HG03097 (cell line): ENCODE data around the gene KAT2B.
"Not testable (repeated sequence)": the region's sequence is repeated elsewhere in the genome, so short reads cannot be mapped to it uniquely, and the experiment has no call there.

Experiments
- ATAC-seq: cut with Tn5 transposase; IDR thresholded peaks from one replicate; pipeline ENCODE4 v1.9.1; 2021; ENCODE audit not compliant: unreplicated experiment, low FRiP score

Gene KAT2B

DNA sequence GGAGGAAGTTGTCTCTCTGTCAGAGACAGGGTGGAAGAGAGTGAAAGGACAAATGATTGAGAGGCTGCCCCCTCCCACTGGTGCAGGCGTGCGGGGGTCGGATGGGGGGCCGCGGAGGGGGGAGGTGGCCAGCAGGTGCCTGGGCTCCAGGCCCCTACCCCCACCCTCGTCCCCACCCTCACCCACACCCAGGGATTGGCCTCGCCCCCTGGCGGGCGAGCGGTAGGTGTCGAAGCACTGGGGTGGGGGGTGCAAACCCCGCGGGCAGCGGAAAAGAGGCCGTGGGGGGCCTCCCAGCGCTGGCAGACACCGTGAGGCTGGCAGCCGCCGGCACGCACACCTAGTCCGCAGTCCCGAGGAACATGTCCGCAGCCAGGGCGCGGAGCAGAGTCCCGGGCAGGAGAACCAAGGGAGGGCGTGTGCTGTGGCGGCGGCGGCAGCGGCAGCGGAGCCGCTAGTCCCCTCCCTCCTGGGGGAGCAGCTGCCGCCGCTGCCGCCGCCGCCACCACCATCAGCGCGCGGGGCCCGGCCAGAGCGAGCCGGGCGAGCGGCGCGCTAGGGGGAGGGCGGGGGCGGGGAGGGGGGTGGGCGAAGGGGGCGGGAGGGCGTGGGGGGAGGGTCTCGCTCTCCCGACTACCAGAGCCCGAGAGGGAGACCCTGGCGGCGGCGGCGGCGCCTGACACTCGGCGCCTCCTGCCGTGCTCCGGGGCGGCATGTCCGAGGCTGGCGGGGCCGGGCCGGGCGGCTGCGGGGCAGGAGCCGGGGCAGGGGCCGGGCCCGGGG is at the start of gene KAT2B:
Gene KAT2B (plus strand): TSS at position 682 of the 783 bp plus-strand sequence. CDS start 32 bp downstream, at position 714.
- ATAC-seq = peak; percentile 65

GRCh38 chr3:19994796-19995195 is 45.5 kb upstream of the KAT2B start:
- ATAC-seq = no peak

DNA sequence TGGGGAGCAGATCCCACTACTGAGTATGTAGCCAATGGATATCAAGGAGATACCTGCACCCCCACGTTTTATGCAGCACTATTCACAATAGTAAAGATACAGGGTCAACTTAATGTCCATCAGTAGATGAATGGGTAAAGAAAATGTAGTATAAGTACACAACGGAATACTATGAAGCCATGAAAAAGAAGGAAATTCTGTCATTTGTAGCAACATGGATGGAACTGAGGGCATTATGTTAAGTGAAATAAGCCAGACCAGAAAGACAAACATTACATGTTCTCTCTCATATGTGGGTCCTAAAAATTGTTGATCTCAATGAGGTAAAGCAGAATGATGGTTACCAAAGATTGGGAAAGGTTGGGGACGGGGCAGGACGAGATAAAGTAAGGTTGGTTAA is 42.7 kb upstream of the KAT2B start:
- ATAC-seq = no peak

DNA sequence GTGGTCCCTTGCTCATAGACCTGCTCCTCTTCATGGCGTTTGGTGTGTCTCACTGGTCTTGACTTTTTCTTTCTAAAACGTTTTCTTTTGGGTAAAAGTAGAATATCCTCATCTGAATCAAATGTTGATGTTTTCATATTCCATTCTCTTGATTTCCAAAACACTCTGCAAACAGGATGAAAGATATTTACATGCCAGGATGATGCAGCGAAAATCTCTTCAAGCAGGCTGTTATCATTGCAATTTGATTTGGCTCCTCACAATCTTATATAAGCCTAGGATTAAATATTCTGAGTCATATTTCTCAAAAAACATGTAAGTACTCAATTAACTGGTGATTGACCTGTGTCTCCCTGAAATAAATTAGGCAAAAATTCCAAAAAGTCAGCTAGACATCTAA is 38.3 kb upstream of the KAT2B start:
- ATAC-seq = no peak

GRCh38 chr3:20007960-20008359 is 32.3 kb upstream of the KAT2B start:
- no peak for ATAC-seq

DNA sequence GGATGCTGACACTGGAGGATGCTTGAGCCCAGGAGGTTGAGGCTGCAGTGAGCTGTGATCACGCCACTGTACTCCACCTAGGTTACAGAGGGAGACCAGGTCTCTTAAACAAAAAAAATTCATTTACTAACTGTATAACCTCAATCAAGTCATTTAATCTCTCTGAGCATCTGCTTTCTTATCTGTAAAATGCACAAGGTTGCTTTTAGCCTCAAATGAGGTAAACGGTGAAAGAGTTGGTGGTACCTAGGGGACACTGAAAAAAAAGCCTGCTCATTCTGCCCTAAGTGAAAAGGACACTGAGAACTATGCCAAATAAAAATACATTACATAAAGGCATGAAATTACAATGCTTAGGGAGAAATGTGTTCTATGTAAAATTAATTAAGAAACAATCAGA is 31.6 kb upstream of the KAT2B start:
- ATAC-seq = no peak

DNA sequence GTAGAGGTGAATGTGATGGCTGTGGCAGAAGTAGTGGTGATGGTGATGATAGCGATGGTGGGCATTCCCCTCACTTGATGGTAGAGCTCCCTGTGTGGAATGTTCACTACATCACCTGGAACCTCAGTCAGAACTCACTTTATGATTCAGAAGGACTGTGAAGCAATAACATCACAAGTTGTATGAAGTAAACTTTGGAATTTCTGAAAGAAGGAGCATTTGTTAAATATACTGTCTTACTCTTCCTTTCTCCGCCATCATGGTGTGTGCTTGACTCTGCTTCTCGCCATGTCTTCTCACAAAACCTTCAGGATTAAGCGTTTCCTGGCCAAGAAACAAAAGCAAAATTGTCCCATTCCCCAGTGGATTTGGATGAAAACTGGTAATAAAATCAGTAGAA is 28.1 kb upstream of the KAT2B start, which contains the start of gene PP2D1:
Gene PP2D1 (minus strand): TSS at position 101 of the 400 bp plus-strand sequence. CDS start 192 bp downstream, outside the sequence.
- no peak for ATAC-seq

- no peak for ATAC-seq
Observed at GRCh38 chr3:20013396-20013795, 26.9 kb upstream of the KAT2B start.

- no peak for ATAC-seq
Observed at GRCh38 chr3:20015525-20015924, 24.7 kb upstream of the KAT2B start.

- ATAC-seq = not testable (repeated sequence)
Observed at GRCh38 chr3:20016076-20016475, 24.2 kb upstream of the KAT2B start.

- ATAC-seq = no peak
Observed at GRCh38 chr3:20022954-20023622, 17.2 kb upstream of the KAT2B start.

DNA sequence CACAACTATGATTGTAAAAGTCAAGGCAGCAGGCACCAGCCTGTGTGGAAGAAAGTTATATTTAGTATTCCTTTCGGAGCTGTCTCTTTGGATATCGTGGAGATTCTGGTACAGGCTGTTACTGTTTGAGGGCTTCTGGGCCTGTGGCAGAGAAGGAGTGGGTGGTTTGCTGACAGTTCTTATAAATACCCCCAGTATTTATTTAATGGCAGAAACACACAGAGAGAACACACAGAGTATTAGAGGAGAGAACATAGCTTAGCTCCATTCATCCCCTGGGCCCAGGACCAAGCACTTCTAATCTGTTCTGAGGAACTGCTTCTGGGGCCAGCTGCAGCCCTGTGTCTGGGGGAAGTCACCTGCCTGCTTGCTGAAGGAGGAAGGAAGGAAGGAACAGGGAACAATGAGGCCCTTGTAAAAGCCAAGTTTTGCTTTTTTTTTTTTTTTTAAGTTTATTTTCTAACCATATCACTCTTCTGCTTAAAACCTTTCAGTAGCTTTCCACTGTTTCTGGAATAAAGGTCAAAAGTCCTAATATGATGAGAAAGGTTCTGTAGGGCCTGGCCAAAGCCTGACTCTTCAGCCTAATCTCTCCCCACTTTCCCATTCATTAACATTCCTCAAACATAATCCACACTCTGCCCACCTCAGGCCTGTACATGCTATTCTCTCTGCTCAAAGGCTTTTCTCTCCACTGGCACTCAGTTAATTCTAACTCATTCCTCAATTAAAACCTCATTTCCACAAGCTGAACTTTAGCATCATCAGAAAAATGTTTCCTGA is 16.4 kb upstream of the KAT2B start:
- no peak for ATAC-seq

- no peak for ATAC-seq
Observed at GRCh38 chr3:20027136-20027535, 13.1 kb upstream of the KAT2B start.

- ATAC-seq = no peak
Observed at GRCh38 chr3:20028905-20029331, 11.3 kb upstream of the KAT2B start.

DNA sequence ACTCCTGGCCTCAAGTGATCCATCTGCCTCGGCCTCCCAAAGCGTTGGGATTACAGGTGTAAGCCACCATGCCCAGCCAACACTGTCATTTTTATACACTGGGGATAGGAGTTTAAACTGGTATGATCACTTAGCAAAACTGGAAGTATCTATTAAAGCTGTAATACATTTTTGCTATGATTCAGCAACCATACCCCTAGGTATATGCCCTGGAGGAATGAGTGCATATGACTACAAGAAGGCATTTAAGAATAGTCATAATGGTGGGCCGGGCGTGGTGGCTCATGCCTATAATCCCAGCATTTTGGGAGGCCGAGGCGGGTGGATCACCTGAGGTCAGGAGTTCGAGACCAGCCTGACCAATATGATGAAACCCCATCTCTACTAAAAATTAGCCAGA is 8.3 kb upstream of the KAT2B start:
- not testable (repeated sequence) for ATAC-seq

- ATAC-seq = no peak
Observed at GRCh38 chr3:20035019-20035418, 5.2 kb upstream of the KAT2B start.

GRCh38 chr3:20037255-20037996 is 2.8 kb upstream of the KAT2B start:
- no peak for ATAC-seq

DNA sequence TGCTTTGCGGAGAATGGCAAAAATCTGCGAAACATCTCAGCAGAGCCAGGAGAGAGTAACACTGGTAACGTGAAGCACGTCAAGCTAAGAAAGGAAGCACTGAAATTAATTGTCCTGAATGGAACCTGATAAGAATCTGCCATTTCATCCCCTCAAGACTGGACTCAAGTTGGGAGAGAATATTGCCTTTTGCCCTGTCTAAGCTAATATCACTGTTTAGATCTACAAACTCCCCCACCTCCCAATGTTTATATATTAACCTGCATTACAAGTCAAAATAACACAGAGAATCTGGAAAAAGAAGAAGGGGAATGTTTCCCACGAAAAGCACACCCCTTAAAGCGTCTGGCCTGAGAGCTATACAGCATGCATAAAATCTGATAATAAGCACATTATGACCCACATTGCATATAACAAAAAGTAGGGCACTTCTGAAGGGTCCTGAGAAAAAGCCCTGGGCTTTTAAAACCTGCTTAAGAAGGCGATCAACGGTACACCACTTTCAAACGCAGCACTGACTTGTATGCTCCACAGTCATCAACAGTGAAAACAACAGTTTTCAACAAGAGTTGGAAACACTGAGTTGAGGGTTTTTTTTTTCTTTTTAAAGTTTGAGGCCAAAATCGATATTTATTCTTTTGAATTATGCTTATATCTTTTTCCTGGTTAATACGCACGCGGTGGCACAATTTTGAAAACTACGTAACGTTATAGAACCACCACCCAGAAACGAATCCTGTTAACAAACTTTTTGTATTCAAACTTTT is 1.4 kb upstream of the KAT2B start:
- no peak for ATAC-seq

- no peak for ATAC-seq
Observed at GRCh38 chr3:20039466-20039764, 831 bp upstream of the KAT2B start.
